Measurements from ENCODE around the gene KLF13. TPM values are rescaled to one million over a fixed set of nuclear protein-coding genes. Genes with fewer than 3 reads are reported as not detected.

The KLF13 gene
- total RNA-seq, 1 experiment from 2014 or later = 60.1 TPM

DNA sequence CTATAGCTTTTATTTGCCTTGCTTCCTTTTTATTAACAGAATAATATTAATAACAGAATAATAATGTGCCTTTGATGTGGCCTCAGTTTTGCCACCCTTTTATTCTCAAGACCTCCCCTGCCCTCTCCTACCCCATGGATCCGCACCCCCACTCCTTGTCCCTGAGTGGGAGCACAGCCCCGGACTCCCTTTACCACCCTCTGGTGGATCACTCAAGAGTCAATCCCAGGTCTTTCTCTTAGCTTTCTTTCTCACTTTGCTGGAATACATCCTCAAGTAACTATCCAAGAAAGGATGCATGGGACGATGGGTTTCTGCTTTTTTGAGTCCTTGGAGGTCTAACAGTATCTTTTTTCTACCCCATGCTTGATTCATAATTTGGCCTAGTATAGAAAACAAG, 63.4 kb downstream of the KLF13 start:
- Histone ChIP-seq H3K27ac (ENCODE audit: low read depth, low read length) (no peak overlapping the region), H3K9ac (ENCODE audit: low read length) (no peak overlapping the region), H3K4me3 (replicated peaks in 1 of 2; ENCODE audit: low read depth in 1 of 2, low read length in 2 of 2) (no peak overlapping the region), H3K4me2 (ENCODE audit: low read length) (no peak overlapping the region), H3K4me1 (ENCODE audit: control insufficient read depth in 1 of 2, insufficient read depth in 2 of 2, low read length in 2 of 2) (peaks cover 9 to 16% of the 10 kb centered on the region in 2 experiments), H3K9me2 (ENCODE audit: insufficient read depth) (no peaks in the 10 kb centered on the region), H3K79me2 (ENCODE audit: insufficient read depth, low read length) (no peaks in the 10 kb centered on the region), H3K27me3 (ENCODE audit: insufficient read depth, low read length) (no peaks in the 10 kb centered on the region), H2AFZ (ENCODE audit: low read depth, low read length, poor library complexity, severe bottlenecking) (no peak overlapping the region), H3K36me3 (ENCODE audit: control insufficient read depth in 1 of 2, insufficient read depth in 2 of 2, low read length in 2 of 2) (no peaks in the 10 kb centered on the region), H3K9me3 (ENCODE audit: control insufficient read depth in 1 of 2, insufficient read depth in 1 of 2, low read depth in 1 of 2, low read length in 2 of 2) (no peaks in the 10 kb centered on the region), H4K20me1 (ENCODE audit: insufficient read depth) (no peaks in the 10 kb centered on the region)
- POLR2A ChIA-PET = no interaction called here
- CTCF ChIA-PET = no interaction called here
- RAD21 ChIA-PET (ENCODE audit: low non-redundant PET in 1 of 2, low total read pairs in 2 of 2, uncharacterized antibody in 2 of 2, unreplicated experiment in 2 of 2) = no interaction called here
- no peak for TF ChIP-seq RAD21 (IDR thresholded peaks at IDR 0.05; ENCODE audit: low read depth)
- TF ChIP-seq, protein P1, sequence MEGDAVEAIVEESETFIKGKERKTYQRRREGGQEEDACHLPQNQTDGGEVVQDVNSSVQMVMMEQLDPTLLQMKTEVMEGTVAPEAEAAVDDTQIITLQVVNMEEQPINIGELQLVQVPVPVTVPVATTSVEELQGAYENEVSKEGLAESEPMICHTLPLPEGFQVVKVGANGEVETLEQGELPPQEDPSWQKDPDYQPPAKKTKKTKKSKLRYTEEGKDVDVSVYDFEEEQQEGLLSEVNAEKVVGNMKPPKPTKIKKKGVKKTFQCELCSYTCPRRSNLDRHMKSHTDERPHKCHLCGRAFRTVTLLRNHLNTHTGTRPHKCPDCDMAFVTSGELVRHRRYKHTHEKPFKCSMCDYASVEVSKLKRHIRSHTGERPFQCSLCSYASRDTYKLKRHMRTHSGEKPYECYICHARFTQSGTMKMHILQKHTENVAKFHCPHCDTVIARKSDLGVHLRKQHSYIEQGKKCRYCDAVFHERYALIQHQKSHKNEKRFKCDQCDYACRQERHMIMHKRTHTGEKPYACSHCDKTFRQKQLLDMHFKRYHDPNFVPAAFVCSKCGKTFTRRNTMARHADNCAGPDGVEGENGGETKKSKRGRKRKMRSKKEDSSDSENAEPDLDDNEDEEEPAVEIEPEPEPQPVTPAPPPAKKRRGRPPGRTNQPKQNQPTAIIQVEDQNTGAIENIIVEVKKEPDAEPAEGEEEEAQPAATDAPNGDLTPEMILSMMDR (IDR thresholded peaks at IDR 0.05 in 2 of 3, conservative IDR thresholded peaks at IDR 0.05 in 1 of 3; ENCODE audit: borderline replicate concordance in 1 of 3, insufficient read depth in 1 of 3, low read depth in 2 of 3, low read length in 2 of 3) = 0 out of 6 replicates have a peak, but pooled peaks of 1 of the 3 experiments have one; percentile 3
- DNase-seq (ENCODE audit: low read depth, low spot score) (no peak), ATAC-seq (no peak)
- intact Hi-C loops (cut with micrococcal nuclease) = no loop called here
- BruUV-seq (replicated peaks) = no TSS peak

DNA sequence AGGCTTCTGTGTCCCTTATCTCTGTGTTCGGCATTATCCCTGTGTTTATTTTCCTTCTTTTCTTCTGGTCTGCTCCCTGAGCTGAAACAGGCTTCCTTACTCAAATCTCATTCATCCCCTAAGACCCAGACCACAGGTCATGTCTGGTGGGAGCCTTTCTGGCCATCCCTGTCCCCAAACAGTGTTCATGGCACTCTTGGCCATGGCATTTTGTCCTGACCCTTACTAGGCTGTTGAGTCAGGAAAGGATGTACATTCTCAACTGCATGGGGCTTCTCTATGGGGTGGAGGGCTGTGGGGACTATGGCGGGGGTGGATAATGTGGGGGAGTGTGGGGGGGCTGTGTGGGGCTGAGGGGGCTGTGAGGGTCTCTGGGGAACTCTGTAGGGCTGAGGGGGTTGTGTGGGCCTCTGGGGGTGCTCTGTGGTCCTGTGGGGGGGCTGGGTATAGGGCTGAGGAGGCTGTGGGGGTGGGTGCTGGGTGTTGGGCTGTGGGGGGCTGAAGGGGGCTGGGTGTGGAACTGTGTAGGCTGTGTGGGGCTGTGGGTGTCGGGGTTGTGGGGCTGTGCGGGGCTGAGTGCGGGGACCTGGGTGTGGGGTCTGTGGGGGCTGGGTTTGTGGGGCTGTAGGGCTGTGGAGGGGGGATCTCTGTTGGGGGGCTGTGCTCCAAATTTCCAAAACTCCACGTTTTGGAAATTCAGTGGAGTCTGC, 64.3 kb downstream of the KLF13 start:
- TF ChIP-seq, protein P2, sequence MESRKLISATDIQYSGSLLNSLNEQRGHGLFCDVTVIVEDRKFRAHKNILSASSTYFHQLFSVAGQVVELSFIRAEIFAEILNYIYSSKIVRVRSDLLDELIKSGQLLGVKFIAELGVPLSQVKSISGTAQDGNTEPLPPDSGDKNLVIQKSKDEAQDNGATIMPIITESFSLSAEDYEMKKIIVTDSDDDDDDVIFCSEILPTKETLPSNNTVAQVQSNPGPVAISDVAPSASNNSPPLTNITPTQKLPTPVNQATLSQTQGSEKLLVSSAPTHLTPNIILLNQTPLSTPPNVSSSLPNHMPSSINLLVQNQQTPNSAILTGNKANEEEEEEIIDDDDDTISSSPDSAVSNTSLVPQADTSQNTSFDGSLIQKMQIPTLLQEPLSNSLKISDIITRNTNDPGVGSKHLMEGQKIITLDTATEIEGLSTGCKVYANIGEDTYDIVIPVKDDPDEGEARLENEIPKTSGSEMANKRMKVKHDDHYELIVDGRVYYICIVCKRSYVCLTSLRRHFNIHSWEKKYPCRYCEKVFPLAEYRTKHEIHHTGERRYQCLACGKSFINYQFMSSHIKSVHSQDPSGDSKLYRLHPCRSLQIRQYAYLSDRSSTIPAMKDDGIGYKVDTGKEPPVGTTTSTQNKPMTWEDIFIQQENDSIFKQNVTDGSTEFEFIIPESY (IDR thresholded peaks at IDR 0.05; ENCODE audit: extremely low read depth, insufficient replicate concordance, low read length) = no peak
- TF ChIP-seq EZH2 (IDR thresholded peaks at IDR 0.05) (no peak), EZH2phosphoT487 (IDR thresholded peaks at IDR 0.05; ENCODE audit: borderline replicate concordance) (no peak), RAD21 (IDR thresholded peaks at IDR 0.05; ENCODE audit: low read depth) (no peak), EGR1 (IDR thresholded peaks at IDR 0.05; ENCODE audit: low read depth) (no peak), ZFX (IDR thresholded peaks at IDR 0.05) (no peak), JUND (IDR thresholded peaks at IDR 0.05) (no peak)
- TF ChIP-seq, protein P1 (IDR thresholded peaks at IDR 0.05 in 2 of 3, conservative IDR thresholded peaks at IDR 0.05 in 1 of 3; ENCODE audit: borderline replicate concordance in 1 of 3, insufficient read depth in 1 of 3, low read depth in 2 of 3, low read length in 2 of 3) = no peak
- Histone ChIP-seq H3K36me3 (ENCODE audit: control insufficient read depth in 1 of 2, insufficient read depth in 2 of 2, low read length in 2 of 2) (no peaks in the 10 kb centered on the region), H3K4me3 (replicated peaks in 1 of 2; ENCODE audit: low read depth in 1 of 2, low read length in 2 of 2) (no peak overlapping the region), H3K4me2 (ENCODE audit: low read length) (no peak overlapping the region), H3K9ac (ENCODE audit: low read length) (no peak overlapping the region), H3K4me1 (ENCODE audit: control insufficient read depth in 1 of 2, insufficient read depth in 2 of 2, low read length in 2 of 2) (peaks cover 9 to 16% of the 10 kb centered on the region in 2 experiments), H4K20me1 (ENCODE audit: insufficient read depth) (no peaks in the 10 kb centered on the region), H3K27me3 (ENCODE audit: insufficient read depth, low read length) (no peaks in the 10 kb centered on the region), H2AFZ (ENCODE audit: low read depth, low read length, poor library complexity, severe bottlenecking) (no peak overlapping the region), H3K27ac (ENCODE audit: low read depth, low read length) (no peak overlapping the region), H3K9me2 (ENCODE audit: insufficient read depth) (no peaks in the 10 kb centered on the region), H3K9me3 (ENCODE audit: control insufficient read depth in 1 of 2, insufficient read depth in 1 of 2, low read depth in 1 of 2, low read length in 2 of 2) (no peaks in the 10 kb centered on the region), H3K79me2 (ENCODE audit: insufficient read depth, low read length) (no peaks in the 10 kb centered on the region)
- DNase-seq (ENCODE audit: low read depth, low spot score) = no peak
- intact Hi-C loops (cut with micrococcal nuclease) = no loop called here
- no TSS peak for BruUV-seq (replicated peaks)
- CTCF ChIA-PET = no interaction called here
- POLR2A ChIA-PET = no interaction called here
- ATAC-seq = no peak
- RAD21 ChIA-PET (ENCODE audit: low non-redundant PET in 1 of 2, low total read pairs in 2 of 2, uncharacterized antibody in 2 of 2, unreplicated experiment in 2 of 2) = no interaction called here

Data from HCT116 (cell line).